Stimulated activated CD4-positive, alpha-beta T cell treated with anti-CD3 and anti-CD28 coated beads, Interleukin-1b, Interleukin-23, amount 100 ng/mL, for 48 hours (primary cell): ENCODE results near the gene SERINC1.
"Not testable (repeated sequence)": the region's sequence is repeated elsewhere in the genome, so short reads cannot be mapped to it uniquely, and the experiment has no call there.

Experiments used
- DNase-seq: peaks from one replicate; pipeline ENCODE4 v3.0.0-alpha.2; 2020

Gene SERINC1

GRCh38 chr6:122471107-122472021, at the start of gene SERINC1:
Gene SERINC1 (minus strand): TSS chr6:122471807. CDS start chr6:122471737, 70 bp downstream.
- peak; percentile 92 for DNase-seq

- DNase-seq: no peak
Observed at GRCh38 chr6:122511193-122511924, 39.8 kb upstream of the SERINC1 start.

- not testable (repeated sequence) for DNase-seq
Observed at GRCh38 chr6:122505170-122505569, 33.6 kb upstream of the SERINC1 start.

GRCh38 chr6:122501475-122501874, 29.9 kb upstream of the SERINC1 start:
- no peak for DNase-seq

GRCh38 chr6:122495612-122496011, 24.0 kb upstream of the SERINC1 start:
- DNase-seq: no peak

GRCh38 chr6:122494665-122495272, 23.2 kb upstream of the SERINC1 start:
- DNase-seq: no peak

- DNase-seq: peak; percentile 66
Observed at GRCh38 chr6:122491919-122492555, 20.4 kb upstream of the SERINC1 start.

GRCh38 chr6:122490607-122491006, 19.0 kb upstream of the SERINC1 start:
- no peak for DNase-seq

- no peak for DNase-seq
Observed at GRCh38 chr6:122484760-122485159, 13.2 kb upstream of the SERINC1 start.

- no peak for DNase-seq
Observed at GRCh38 chr6:122482750-122483080, 11.1 kb upstream of the SERINC1 start.

- DNase-seq: no peak
Observed at GRCh38 chr6:122476131-122476530, 4.5 kb upstream of the SERINC1 start.

- DNase-seq: no peak
Observed at GRCh38 chr6:122472022-122472340, 374 bp upstream of the SERINC1 start.

GRCh38 chr6:122461885-122462284, 9.7 kb downstream of the SERINC1 start:
- DNase-seq: no peak

- DNase-seq: not testable (repeated sequence)
Observed at GRCh38 chr6:122459865-122460416, 11.7 kb downstream of the SERINC1 start.

GRCh38 chr6:122459240-122459639, 12.4 kb downstream of the SERINC1 start:
- DNase-seq: no peak

GRCh38 chr6:122458087-122458486, 13.5 kb downstream of the SERINC1 start:
- DNase-seq: no peak

- not testable (repeated sequence) for DNase-seq
Observed at GRCh38 chr6:122455116-122455515, 16.5 kb downstream of the SERINC1 start.

- DNase-seq: no peak
Observed at GRCh38 chr6:122454673-122455072, 16.9 kb downstream of the SERINC1 start.

GRCh38 chr6:122452509-122452908, 19.1 kb downstream of the SERINC1 start:
- no peak for DNase-seq

GRCh38 chr6:122449069-122449468, 22.5 kb downstream of the SERINC1 start:
- DNase-seq: no peak

GRCh38 chr6:122445274-122445673, 26.3 kb downstream of the SERINC1 start:
- DNase-seq: no peak

- DNase-seq: no peak
Observed at GRCh38 chr6:122438975-122439374, 32.6 kb downstream of the SERINC1 start.

GRCh38 chr6:122432816-122433215, 38.8 kb downstream of the SERINC1 start:
- no peak for DNase-seq
